Upper lobe of left lung (tissue), 4 donors: ENCODE measurements around the gene REM2.

Experiments
- EP300 ChIP-seq, 4 donors: sonication (generic); formaldehyde crosslinking; IDR thresholded peaks; one replicate each; pipeline ENCODE4 v1.5.1; 2017; ENCODE audit warnings: antibody characterized with exemption in 4 of 4, control low read depth in 2 of 4
- POLR2A ChIP-seq, 4 donors: fragments of 450-650 bp; IDR thresholded peaks; one replicate each; pipeline ENCODE4 v1.5.1; 2016 to 2017; ENCODE audit warnings: antibody characterized with exemption in 4 of 4, mild to moderate bottlenecking in 2 of 4
- TF ChIP-seq, protein P1 (sequence below), 6 experiments: fragments of 450-650 bp in 4 of 6; fragments of 200-600 bp in 2 of 6; sonication (generic) in 2 of 6; IDR thresholded peaks; one replicate each; pipeline ENCODE4 v1.5.1; 2016 to 2019; ENCODE audit warnings: antibody characterized with exemption in 6 of 6

DNA sequence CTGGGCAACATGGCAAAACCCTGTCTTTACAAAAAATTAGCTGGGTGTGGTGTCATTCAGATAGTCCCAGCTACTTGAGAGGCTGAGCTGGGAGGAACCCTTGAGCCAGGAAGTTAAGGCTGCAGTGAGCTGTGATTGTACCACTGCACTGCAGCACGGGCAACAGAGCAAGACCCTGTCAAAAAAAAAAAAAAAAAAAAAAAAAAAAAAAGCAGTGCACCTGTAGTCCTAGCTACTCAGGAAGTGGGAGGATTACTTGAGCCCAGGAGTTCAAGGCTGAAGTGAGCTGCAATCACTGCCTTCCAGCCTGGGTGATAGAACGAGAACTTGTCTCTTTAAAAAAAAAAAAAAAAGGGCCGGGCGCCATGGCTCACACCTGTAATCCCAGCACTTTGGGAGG lies 5.6 kb downstream of the REM2 start:
- TF ChIP-seq, protein P1, sequence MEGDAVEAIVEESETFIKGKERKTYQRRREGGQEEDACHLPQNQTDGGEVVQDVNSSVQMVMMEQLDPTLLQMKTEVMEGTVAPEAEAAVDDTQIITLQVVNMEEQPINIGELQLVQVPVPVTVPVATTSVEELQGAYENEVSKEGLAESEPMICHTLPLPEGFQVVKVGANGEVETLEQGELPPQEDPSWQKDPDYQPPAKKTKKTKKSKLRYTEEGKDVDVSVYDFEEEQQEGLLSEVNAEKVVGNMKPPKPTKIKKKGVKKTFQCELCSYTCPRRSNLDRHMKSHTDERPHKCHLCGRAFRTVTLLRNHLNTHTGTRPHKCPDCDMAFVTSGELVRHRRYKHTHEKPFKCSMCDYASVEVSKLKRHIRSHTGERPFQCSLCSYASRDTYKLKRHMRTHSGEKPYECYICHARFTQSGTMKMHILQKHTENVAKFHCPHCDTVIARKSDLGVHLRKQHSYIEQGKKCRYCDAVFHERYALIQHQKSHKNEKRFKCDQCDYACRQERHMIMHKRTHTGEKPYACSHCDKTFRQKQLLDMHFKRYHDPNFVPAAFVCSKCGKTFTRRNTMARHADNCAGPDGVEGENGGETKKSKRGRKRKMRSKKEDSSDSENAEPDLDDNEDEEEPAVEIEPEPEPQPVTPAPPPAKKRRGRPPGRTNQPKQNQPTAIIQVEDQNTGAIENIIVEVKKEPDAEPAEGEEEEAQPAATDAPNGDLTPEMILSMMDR (IDR thresholded peaks at IDR 0.05) = no peak
- TF ChIP-seq EP300 (IDR thresholded peaks at IDR 0.05) = no peak
- TF ChIP-seq POLR2A (IDR thresholded peaks at IDR 0.05) = no peak
